ENCODE measurements around the gene AUTS2.

Gene AUTS2

DNA sequence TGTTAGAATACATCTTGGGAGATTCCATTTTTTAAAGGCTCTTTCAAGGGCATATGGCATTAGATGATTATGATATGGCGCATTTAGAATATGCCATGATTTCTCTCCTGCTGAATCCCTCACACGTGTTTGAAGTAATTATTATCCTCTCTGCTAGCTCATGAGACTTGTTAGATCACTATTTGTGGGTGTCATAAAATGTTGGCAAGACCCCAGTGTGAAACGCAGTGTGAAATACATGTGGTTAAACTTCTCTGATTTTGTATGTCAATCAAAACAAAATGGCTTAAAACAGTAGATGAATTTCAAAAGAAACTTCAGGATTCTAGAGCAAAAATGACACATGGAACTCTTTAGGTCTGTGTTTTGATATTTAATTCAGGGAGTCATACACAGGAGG is 560.8 kb downstream of the AUTS2 start:
- DNase-seq, result no peak

DNA sequence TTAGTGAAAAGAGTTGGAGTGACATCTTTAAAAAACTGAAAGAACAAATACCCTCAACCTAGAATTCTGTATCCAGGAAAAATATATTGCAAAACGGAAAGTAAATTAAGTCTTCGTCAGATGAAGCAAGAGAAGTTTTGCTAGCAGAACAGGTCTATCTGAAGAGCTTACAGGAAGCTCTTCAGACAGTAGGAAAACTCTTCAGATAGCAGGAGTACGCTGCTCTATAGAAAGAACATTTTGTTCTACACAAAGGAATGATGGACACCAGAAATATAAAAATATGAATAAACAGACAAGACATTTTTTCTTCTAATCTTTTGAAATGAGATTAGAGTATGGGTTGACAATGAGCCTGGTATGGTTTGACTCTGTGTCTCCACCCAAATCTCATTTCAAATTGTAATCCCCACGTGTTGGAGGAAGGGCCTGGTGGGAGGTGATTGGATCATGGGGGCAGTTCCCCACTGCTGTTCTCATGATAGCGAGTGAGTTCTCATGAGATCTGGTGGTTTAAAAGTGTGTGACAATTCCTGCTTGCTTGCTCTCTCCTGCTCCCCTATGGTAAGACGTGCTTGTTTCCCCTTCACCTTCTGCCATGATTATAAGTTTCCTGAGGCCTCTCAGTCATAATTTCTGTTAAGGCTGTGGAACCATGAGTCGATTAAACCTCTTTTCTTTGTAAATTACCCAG is 567.3 kb downstream of the AUTS2 start:
- DNase-seq, result no peak

DNA sequence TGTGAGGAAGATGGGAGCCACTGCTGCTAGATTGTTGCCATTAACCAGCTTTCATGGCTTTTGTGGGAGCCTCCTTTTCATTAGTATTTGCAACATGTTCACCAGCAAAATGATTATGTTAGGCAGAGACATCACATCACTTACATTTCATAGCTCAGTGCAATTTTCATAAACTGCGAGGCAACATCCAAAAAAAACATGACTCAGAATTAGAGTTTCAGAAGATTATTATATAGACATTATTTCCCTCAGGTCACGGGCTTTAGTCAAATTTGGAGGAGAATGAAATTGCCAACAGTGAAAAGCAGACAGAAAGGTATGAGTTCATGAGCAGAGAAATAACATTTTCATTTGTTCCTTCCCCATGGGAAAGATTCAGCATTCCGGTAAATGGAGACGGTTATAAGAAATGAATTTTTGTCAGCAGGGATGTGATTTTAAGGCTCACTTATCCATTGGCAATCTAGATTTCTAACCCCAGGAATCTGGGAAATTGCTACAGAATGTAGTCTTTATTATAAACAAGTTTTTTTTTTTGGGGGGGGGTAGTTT is 573.2 kb downstream of the AUTS2 start:
- DNase-seq, result no peak

DNA sequence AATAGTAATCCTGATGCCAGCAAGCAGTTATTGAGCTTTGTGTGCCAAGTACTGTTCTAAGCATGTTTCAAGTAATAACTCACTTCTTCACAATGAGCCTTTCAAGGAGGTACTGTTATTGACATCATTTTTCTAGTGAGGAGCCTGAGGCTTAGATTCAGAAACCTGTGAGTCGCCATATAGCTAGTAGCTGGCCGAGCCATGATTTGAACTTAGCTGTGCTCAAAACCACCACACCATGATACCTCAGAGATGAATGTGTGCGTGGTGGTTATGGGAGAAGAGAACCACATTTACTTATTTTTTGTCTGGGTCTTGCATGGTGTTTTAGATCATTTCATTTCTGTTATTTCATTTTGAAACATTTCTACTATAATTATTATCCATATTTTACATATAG is 578.9 kb downstream of the AUTS2 start:
- DNase-seq, result no peak

DNA sequence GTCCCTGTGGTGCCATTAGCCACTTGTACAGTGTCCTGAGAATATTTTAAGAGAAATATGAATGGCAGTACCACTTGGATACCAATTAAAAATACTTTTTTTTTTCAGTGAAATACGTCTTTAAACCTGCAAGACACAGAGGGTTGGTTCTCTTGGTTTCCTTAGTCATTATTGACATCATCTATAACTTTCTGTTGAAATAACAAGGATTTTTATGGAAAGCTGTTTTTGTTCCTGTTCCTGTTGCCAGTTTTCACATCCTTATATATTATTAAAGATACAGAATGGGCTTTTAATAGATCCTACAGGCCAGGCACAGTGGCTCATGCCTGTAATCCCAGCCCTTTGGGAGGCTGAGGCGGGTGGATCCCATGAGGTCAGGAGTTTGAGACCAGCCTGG is 579.9 kb downstream of the AUTS2 start:
- no peak for DNase-seq

DNA sequence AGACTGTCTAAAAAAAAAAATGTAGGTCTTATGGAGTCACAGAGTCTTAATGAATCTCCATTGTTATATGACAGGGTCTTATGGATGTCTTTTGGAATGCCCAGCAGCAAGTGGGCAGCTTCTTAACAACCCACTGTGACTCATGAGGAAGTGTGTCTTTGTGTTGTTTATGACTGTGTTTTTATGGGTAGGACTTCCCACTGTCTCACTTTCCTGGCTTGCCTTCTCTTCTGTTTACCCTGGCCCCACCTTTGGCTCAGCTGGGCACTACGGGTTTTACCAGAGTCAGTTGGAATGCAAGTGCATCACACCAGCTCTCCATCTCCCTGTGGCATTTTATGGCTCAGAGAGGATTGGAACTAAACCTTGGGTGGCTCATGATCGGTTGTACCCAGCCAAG is 580.5 kb downstream of the AUTS2 start:
- no peak for DNase-seq

DNA sequence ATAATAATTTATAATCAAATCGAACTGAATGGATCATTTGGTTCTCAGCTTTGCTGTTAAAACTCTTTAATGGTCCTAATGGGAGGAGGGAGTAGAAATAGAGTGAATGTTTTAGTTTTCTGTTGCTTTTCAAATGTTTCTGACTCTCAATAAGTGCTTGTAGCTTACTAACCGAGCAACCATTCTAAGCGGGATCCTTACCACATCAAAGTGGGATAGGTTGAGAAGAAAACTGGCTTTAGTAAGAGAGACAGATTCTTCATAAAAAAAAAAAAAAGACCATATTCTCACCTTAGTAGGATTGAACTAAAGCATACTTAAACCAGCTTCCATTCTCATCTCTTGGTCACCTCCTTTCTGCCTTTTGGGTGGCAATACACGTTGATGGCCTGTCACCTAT is 584.2 kb downstream of the AUTS2 start:
- no peak for DNase-seq

DNA sequence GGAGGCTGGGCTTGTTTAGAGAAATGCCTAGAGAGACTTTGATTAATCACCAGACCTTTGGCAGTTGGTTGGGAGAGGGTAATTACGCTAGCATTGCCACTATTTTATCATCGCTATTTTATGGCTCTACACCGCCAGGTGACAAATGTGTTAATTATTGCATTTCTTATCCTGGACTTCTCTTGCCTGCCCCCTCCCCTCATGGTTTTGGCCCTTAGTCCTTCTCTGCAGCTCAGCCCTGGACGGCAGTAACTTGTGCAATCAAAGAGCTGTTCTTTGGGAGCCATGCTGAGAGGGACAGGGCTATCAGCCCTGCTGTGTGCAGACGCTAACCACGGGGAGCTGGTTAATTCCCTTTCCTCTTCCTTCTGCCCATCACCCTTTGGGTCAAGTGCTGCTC is 585.0 kb downstream of the AUTS2 start:
- no peak for DNase-seq

DNA sequence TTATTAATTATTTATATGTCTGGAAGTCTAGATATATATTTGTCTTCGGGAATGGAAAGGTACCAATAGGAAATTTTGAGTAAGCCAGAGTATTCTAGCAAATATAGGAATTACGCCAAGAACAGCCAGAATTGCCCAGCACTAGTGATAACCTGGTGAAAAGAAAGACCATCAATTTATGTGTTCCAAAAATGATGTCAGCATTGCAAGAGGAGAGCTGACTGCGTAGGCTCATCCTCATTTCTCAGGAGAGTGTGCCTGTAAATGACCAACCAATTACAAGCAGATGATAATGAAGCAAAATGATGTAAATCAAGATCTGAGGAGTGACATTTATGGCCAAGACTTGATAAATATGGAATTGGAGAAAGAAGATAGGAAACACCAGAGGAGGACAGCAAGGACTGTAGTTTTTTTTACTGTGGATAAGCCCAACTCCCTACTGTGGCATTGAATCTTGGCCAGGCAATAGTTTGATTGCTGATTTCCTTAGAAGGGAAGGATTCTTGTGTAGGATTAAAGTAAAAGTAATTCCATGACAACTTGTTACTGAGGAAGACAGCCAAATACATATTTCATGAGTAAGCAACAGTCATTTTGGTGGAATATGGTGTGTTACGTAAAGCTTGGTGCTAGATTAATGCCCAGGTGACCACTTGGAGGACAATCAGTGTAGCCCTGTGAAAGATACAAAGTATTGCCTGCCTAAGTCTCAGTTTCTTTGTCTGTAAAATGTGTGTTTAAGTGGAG is 590.8 kb downstream of the AUTS2 start:
- no peak for DNase-seq

DNA sequence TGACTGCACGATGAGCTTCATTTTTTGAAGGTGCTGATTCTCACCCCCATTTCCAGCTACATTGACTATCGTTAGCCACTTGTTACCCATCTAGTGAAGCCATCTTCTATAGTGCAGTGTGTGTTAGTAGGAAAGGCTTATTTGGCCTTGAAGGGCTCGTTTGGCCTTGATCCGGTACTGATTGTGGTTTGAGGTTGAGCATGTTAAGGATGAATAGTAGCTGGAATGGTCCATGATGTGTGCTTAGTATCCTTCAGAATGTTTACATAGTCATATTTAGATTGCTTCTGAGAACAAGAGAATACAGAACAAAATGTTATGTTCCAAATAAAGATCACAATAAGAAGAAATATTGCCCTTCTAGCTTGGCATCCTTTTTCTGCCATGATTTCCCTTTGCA is 591.5 kb downstream of the AUTS2 start:
- no peak for DNase-seq

DNA sequence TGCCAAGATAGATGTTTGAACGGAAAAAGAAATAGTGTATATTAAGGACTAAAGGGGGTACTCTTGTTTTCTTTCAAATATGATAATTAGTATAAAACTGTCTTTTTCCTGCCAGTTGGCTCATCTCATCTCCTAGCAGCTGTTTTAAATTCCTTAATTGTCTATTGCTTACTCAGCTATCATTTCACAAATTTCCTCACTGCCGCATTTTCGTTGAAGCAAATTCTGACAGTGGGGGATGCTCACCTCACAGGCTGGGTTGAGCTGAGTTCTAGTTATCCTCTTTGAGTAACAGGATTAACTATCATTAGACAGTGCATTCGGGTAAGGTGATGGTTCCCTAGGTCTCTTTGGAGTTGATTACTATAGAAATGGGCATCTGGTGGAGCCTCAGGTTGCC is 592.0 kb downstream of the AUTS2 start:
- DNase-seq, result no peak

DNA sequence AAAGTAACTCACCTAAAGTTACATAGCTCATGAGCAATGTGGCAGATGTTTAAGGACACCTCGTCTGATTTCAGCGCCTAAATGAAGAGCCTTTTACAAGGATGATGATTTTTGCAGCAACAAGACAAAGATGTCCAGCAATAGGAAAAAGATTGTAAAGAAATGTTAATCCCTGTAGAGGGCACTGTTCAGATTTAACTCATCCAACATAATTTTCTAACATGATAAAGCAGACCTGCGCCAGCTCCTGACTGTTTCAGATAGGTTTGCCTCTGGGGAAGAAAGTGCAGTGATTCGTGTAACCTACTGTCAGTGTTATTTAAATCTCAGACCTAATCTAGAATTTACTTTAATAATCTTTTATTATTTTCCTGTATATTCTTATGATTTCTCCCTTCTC is 595.2 kb downstream of the AUTS2 start:
- DNase-seq, result no peak

DNA sequence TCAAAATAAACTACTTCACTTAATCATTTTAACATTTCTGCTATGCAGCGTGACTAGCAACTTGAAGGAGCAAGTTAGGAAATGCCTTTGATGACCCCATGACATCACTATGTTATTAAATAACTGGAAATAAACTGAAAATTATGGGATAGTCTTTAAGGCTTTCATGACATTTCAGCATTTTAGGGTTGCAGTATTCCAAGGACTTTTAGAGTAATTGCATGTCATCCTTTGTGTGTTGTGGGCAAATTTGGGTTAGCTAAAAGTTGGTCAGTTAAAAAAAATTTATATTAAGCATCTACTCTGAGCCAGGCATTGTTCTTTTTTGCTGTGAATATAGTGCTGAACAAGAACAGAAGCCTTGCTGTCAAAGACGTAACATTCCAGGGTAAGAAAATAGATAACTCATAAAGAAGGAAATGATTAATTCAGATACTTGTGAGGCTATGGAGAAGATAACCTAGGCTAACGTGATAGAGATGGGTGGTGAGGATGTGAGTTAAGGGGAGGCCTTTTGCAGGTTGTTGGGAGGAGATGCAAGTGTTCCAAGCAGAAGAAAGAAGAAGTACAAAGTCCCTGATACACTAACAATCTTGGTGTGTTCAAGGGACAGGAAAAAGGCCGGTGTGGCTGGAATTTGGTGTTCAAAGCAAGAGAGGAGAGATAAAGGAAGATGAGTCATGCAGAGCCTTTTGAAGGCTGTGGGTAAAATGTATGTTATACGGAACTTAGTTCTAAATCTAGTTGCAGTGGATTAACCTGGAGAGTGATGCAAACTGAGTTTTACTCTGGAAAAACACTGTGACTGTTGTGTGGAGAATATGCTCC is 610.2 kb downstream of the AUTS2 start:
- DNase-seq, result no peak

DNA sequence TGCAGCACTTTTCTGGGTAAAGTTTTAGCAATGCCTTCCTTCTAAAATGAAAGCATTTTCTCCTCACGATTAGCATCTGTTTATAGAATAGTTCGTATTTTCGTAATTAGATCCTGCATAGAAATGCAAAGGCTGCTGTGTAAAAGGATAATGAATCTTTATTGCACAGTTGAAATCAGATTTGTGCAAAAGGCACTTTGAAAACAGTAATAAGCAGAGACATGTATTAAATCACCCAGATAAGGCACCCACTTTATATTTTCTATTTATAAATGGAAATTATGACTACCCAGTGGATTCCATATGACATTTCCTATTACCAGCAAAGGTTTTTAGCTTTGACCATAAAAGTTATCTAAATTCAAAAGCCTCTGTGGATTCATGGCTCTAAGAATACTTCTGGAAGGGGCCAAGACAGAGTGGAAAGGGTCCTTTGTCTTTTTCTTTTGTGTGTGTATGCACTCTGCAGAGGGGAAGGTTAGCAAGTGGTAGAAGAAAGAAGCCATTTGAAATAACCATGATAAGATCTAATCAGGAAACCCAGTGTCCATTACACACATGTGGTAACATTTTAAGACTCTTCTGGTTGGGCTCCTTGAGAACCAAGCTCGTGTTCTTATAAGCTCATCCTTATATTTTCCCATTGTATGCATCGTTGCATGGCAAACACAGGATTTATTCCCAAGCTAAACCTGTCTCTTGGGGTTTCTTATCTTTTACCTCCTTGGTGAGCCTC is 612.1 kb downstream of the AUTS2 start:
- DNase-seq, result no peak

DNA sequence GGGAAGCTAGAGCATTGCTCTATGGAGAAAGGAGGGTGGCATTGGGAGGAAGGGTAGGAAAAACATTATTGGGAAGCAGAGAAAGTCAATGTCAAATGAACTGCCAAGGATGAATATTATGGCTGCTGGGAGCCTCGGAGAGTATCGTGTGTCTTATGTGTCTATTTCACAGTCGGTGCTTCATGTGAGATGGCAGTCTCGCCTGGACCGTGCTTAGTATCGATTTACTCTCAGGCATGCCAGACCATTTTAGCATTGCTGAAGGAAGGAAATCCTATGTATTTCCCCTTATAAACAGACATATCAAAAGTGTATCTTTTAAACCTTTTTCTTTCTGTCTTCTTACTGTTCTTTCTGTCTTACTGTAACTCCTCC is 612.6 kb downstream of the AUTS2 start:
- DNase-seq, result no peak

DNA sequence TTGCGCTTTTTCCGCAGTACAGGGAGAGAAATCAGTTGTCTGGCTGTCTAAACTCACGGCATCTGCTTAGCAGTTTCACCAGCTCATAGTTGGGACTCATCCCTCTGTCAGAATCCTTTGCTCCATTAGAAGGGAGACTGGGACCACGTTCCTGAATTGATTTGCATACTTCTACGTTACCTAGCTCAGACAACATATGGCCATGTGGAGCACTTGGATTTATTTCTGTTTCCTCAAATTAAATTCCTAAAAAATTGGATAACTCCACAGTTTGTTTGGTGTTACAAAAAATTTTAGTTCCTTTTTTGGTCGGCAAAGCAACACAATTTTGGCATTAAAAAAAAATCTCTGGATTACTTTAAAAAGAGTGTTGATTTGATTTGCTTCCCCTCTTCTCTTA is 614.0 kb downstream of the AUTS2 start:
- DNase-seq, result no peak

DNA sequence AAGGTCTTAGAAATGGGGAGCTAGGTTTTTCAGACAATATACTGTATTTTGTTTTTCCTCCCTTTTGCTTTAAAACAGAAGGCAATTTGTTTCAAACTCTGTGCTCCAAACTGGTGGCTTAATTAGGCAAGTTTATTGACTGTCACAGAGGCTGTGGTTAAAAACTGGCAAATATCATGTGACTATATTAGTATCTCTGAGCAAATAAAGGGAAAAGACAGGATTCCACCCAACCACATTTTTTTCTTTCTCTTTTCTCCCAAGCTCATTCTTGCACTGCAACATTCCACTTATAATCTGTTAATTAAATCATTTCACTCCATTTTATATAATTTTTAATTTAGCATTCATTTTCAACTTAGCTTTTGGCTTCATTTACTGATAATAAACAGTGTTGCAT is 615.8 kb downstream of the AUTS2 start:
- DNase-seq, result no peak

DNA sequence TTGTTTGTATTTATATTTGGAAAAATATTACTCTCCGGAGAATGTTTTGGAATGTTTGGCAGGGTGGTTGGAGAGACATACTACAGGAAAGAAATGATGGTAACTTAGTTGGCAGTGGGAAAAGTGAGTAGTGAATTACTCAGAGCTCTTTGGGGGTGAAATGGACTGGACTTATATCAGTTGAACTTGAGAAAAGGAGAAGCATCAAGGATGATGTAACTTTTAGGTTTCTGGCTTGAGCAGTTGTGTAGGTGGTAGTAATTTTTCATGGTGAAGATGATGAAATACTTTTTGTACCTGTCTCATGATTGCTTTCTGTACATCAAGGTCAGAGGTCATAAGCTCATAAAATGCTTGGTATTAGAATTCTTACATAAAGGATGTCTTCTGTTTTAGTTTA is 617.2 kb downstream of the AUTS2 start:
- DNase-seq, result no peak

DNA sequence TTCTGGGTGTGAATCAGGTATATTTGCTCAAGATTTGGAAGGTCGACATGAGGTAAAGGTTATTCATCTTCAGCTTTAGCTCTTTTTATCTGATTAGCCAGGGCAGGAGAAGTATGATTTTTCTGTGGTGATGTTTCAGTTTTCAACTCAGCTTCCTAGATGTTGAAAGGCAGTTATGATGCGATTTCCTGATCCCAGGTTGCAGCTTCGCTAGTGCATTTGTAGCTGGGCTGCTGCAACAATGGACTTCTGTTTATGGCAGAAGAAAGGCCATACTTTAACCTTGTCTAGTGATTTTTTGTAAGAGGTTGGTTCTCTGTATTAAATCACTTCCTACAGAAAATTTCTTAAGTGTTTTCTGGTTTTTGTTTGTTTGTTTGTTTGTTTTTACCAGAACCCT is 619.3 kb downstream of the AUTS2 start:
- no peak for DNase-seq

DNA sequence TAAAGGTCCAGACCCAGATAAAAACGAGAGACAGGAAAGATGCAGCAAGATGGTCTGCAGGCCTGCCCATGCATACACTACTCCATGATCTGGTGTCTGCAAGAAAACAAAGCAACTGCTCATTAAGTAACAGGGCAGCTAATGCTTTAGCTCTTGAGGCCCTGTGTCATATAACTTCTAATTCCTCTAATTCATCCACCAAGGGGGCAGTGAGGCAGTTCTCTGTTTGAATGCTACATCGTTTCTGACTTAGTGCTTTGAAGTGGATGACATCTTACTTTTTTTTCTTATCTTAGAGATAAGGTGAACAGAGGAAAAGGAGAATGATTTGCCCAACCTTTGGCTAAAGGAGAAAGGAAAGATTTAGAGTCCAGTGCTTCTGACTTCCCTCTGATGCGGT is 619.7 kb downstream of the AUTS2 start:
- DNase-seq, result no peak

DNA sequence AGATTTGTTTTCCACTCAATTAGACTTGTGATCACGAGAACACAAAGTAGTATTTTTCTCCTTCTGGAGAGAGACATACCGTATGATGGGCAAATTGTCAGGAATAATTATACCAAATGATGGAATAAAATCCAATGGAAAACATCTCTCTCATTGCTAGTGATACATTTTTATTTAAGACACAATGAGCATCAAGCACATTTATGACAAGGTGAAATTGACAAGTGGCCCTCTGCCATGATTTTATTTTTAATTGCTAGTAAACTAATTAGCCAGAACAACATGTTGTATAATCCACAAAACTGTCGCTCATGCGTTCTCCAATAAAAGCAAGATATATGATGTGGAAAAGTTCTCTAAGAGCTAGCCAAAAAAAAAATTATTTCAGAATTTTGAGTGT is 620.8 kb downstream of the AUTS2 start:
- DNase-seq, result no peak

DNA sequence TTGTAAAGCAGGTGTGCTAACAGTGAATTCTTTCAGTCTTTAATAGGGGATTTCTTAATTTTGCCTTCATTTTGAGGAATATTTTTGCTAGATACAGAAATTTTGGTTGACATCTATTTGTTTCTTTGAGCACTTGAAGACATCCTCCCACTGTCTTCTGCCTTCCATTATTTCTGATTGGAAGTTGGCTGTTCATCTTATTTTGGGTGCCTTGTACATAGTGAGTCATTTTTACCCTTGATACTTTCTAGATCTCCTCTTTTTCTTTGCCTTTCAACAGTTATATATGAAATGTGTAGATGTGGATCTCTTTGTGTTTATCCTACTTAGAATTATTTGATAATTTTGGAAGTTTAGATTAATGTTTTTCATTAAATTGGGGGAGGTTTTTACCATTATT is 631.0 kb downstream of the AUTS2 start:
- DNase-seq, result no peak

DNA sequence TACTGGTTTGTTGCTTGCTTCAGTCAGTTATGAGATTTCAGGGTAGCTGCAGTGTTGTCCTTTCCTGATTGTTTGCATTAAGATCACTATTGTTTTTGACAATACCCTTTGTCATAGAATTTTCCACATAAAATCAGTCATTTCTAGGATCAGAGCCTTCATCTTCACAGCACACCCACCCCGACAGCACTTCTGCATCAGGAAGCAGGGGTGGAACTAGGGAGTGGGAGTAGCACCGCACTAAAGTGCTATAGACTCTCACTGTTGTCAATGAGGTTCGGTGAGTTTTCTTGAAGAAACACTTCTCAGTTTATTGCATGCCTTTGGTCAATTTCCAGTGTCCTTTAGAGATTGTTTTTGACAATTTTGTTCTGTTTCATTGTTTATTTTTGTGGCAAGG is 632.5 kb downstream of the AUTS2 start:
- no peak for DNase-seq
